Ishikawa (cell line): ENCODE results near the gene RAD51B.

ENCODE experiments used
- CEBPB ChIP-seq: IDR thresholded peaks from 2 replicates; pipeline ENCODE4 v1.6.1; 2012
- EGR1 ChIP-seq: IDR thresholded peaks from 2 replicates; pipeline ENCODE4 v1.6.1; 2012
- EP300 ChIP-seq: IDR thresholded peaks from 2 replicates; pipeline ENCODE4 v1.6.1; 2012; ENCODE audit warnings: borderline replicate concordance
- FOXM1 ChIP-seq: IDR thresholded peaks from 2 replicates; pipeline ENCODE4 v1.6.1; 2012; ENCODE audit warnings: low read depth, borderline replicate concordance
- RAD21 ChIP-seq: IDR thresholded peaks from 2 replicates; pipeline ENCODE4 v1.6.1; 2012; ENCODE audit warnings: low read depth
- TEAD4 ChIP-seq: IDR thresholded peaks from 2 replicates; pipeline ENCODE4 v1.6.1; 2012
- YY1 ChIP-seq: IDR thresholded peaks from 2 replicates; pipeline ENCODE4 v1.6.1; 2012; ENCODE audit warnings: low read depth
- TF ChIP-seq, protein P1 (sequence below): IDR thresholded peaks from 2 replicates; pipeline ENCODE4 v1.6.1; 2012
- TF ChIP-seq, protein P2 (sequence below): IDR thresholded peaks from 2 replicates; pipeline ENCODE4 v1.6.1; 2012
- TF ChIP-seq, protein P3 (sequence below): IDR thresholded peaks from 2 replicates; pipeline ENCODE4 v1.6.1; 2012; ENCODE audit warnings: low read depth, mild to moderate bottlenecking

DNA sequence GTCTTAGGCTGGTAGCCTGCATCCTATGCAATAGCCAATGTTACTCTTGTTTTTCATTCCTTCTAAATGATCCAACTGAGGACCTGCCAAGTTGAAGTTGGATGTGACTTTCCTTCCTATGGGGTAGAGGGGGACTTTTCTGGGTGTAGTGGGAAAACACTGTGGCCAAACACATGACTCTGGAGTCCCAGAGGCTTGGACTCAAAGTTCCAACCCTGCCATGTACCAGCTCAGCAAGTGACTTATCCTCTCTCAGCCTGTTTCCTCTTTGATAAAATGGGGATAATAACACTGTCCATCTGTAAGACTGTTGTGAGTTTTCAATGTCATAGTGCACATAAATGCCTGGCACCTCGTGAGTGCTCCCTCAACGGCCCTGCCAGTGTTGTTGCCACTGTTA, 876.3 kb downstream of the RAD51B start:
- no peak for TF ChIP-seq RAD21
- TF ChIP-seq, protein P1, sequence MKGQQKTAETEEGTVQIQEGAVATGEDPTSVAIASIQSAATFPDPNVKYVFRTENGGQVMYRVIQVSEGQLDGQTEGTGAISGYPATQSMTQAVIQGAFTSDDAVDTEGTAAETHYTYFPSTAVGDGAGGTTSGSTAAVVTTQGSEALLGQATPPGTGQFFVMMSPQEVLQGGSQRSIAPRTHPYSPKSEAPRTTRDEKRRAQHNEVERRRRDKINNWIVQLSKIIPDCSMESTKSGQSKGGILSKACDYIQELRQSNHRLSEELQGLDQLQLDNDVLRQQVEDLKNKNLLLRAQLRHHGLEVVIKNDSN = no peak
- no peak for TF ChIP-seq TEAD4
- TF ChIP-seq CEBPB = no peak
- TF ChIP-seq EGR1 = no peak
- TF ChIP-seq, protein P2, sequence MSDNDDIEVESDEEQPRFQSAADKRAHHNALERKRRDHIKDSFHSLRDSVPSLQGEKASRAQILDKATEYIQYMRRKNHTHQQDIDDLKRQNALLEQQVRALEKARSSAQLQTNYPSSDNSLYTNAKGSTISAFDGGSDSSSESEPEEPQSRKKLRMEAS = no peak
- TF ChIP-seq, protein P3, sequence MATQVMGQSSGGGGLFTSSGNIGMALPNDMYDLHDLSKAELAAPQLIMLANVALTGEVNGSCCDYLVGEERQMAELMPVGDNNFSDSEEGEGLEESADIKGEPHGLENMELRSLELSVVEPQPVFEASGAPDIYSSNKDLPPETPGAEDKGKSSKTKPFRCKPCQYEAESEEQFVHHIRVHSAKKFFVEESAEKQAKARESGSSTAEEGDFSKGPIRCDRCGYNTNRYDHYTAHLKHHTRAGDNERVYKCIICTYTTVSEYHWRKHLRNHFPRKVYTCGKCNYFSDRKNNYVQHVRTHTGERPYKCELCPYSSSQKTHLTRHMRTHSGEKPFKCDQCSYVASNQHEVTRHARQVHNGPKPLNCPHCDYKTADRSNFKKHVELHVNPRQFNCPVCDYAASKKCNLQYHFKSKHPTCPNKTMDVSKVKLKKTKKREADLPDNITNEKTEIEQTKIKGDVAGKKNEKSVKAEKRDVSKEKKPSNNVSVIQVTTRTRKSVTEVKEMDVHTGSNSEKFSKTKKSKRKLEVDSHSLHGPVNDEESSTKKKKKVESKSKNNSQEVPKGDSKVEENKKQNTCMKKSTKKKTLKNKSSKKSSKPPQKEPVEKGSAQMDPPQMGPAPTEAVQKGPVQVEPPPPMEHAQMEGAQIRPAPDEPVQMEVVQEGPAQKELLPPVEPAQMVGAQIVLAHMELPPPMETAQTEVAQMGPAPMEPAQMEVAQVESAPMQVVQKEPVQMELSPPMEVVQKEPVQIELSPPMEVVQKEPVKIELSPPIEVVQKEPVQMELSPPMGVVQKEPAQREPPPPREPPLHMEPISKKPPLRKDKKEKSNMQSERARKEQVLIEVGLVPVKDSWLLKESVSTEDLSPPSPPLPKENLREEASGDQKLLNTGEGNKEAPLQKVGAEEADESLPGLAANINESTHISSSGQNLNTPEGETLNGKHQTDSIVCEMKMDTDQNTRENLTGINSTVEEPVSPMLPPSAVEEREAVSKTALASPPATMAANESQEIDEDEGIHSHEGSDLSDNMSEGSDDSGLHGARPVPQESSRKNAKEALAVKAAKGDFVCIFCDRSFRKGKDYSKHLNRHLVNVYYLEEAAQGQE = no peak
- no peak for TF ChIP-seq EP300
- TF ChIP-seq FOXM1 = no peak
- no peak for TF ChIP-seq YY1
